ENCODE results near the gene PIWIL4.

PIWIL4 gene

GRCh38 chr11:94567181-94567670, at the start of gene PIWIL4:
TSS of gene PIWIL4 (plus strand) at chr11:94567368. CDS start at chr11:94567519, 151 bp downstream.
- no peak for DNase-seq

- DNase-seq: no peak
These were observed 48.9 kb upstream of the PIWIL4 start for GRCh38 chr11:94518300-94518699.

GRCh38 chr11:94519478-94520084, 47.6 kb upstream of the PIWIL4 start:
- DNase-seq: no peak

GRCh38 chr11:94521684-94522083, 45.5 kb upstream of the PIWIL4 start:
- DNase-seq: no peak

GRCh38 chr11:94524341-94524740, 42.8 kb upstream of the PIWIL4 start:
- no peak for DNase-seq

- no peak for DNase-seq
These were observed 41.4 kb upstream of the PIWIL4 start for GRCh38 chr11:94525546-94526324.

- DNase-seq: no peak
These were observed 40.3 kb upstream of the PIWIL4 start for GRCh38 chr11:94526645-94527438.

GRCh38 chr11:94528551-94528950, 38.6 kb upstream of the PIWIL4 start:
- no peak for DNase-seq

GRCh38 chr11:94532211-94532610, 35.0 kb upstream of the PIWIL4 start:
- DNase-seq: no peak

GRCh38 chr11:94533206-94533605, 34.0 kb upstream of the PIWIL4 start:
- DNase-seq: no peak

GRCh38 chr11:94533696-94534630, 33.2 kb upstream of the PIWIL4 start:
- no peak for DNase-seq

- DNase-seq: no peak
These were observed 30.8 kb upstream of the PIWIL4 start for GRCh38 chr11:94536386-94536785.

- no peak for DNase-seq
These were observed 30.1 kb upstream of the PIWIL4 start for GRCh38 chr11:94537031-94537600.

GRCh38 chr11:94539420-94539819, 27.7 kb upstream of the PIWIL4 start:
- DNase-seq: no peak

- peak; percentile 49 for DNase-seq
These were observed 23.2 kb upstream of the PIWIL4 start, which contains the start of gene FUT4 for GRCh38 chr11:94543695-94544645. TSS of gene FUT4 (plus strand) at chr11:94543921. CDS start at chr11:94544134, 213 bp downstream.

- no peak for DNase-seq
These were observed 22.4 kb upstream of the PIWIL4 start for GRCh38 chr11:94544646-94545263.

GRCh38 chr11:94545264-94546161, 21.7 kb upstream of the PIWIL4 start:
- DNase-seq: no peak

- no peak for DNase-seq
These were observed 21.1 kb upstream of the PIWIL4 start for GRCh38 chr11:94546162-94546470.

GRCh38 chr11:94546886-94547285, 20.3 kb upstream of the PIWIL4 start:
- DNase-seq: no peak

All from activated CD4-positive, alpha-beta T cell treated with anti-CD3 and anti-CD28 coated beads for 1 hour (primary cell).